GM19043 (cell line): ENCODE measurements around the gene SPAG4.

Experiments used
- ATAC-seq: cut with Tn5 transposase; IDR thresholded peaks from one replicate; pipeline ENCODE4 v1.9.1; 2021; ENCODE audit warnings: low read depth; ENCODE audit not compliant: unreplicated experiment

Gene SPAG4

GRCh38 chr20:35598899-35599775 is 16.5 kb upstream of the SPAG4 start:
- no peak for ATAC-seq

DNA sequence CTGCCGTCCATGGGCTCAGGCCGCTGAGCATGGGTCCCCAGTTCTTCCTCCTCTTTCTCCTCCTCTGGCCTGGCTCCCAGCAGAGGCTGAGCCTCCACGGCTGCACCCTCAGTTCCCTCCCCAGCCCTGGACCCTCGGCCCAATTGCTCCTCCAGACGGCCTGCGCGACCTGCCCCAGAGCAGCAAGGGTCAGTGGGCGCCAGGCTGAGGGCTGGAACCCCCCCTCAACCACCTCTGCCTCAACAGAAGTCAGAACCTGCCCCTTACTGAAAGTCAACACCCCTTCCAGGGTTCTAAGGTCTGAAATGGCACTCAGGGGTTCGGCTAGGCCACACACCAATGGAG is 15.9 kb upstream of the SPAG4 start:
- no peak for ATAC-seq

DNA sequence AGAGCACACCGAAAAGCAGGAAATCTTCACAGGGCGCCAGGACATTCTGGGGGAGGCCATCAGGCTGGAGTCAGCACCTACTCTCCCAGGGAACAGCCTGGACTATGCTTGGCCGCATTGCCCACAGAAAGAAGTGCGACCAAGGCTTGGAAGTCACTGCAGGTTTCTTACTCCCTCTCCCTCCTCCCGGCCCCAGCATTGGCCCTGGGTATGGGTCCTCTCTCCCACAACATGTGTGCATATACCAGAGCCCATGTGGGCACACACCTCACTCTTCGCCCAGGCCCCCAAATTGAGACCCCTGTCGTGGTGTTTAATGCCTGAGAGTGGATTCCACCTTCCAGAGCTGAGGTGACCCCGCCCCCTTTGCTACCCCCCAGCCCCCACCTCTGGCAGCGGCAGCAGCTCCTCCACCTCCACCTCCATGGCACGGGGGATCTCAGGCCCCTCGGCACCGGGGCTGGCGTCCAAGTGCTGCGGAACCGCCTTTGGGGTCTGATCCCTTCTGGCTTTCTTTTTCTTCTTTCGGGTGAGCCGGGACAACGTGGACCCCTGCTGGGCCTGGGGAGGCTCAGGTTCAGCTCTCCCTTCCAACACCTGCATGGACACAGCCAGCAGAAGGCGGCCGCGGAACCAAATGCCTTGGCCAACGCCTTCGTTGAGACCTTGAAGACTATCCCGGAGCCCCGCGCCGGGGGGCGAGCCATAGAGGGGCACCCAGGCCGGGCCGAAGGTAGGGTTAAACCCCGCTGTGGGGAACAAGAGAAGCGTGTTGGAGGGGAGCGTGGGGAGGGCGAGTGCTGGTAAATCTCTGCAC is 15.2 kb upstream of the SPAG4 start:
- ATAC-seq, result no peak

- no peak for ATAC-seq
These were observed 14.3 kb upstream of the SPAG4 start for GRCh38 chr20:35600993-35601973.

DNA sequence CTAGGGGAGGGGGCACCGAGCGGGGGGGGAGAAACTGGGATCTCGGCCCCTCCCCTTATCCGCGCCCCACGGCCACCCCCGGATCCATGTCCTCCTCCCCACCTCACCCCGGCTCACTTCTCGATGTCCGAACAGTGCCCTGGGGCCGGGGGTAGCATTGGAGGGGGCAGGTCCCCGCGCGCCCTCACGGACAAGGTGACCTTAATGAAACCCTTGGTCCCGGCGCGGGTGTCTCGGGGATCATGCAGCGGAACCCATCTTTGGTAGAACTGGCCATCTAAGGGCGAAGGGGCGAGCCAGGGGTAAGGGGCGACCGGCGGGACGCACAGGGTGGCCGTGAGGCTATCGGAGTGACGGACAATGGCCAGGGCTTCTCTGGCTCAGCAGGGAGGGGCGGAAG is 13.6 kb upstream of the SPAG4 start:
- no peak for ATAC-seq

GRCh38 chr20:35602851-35603495 is 12.7 kb upstream of the SPAG4 start:
- ATAC-seq, result no peak

DNA sequence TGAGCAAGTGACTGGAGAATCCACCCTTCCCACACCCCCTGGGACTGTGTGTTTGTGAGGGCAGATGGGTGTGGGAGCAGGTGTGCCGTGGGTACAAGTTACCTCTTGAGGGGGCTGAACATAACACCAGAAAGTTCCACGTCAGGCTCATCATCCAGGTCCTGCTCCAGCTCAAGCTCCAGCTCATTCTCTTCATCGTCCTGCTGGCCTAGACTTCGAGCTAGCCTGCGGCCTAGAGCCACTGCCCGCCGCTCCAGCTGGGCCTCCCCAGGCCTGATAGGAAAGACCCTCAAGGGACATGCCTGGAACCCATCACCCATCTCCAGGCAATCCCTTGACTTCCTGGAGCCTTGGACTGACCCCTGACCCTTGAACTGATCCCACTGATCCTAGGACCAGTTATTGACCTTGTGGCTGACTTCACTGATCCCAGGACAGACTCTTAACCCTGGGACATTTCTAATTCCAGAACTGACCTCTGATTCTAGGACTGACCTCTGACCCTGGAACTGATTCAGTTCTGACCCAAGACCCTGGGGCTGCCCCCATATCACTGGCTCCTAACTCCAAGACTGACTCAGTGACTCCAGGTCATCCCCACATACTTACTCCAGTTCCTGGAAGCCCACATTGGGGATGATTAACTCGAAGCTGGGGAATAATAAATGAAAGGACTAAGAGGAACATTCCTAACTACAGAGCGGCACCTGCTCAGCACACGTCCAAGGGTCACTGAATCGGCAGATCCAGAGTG is 11.8 kb upstream of the SPAG4 start:
- no peak for ATAC-seq

DNA sequence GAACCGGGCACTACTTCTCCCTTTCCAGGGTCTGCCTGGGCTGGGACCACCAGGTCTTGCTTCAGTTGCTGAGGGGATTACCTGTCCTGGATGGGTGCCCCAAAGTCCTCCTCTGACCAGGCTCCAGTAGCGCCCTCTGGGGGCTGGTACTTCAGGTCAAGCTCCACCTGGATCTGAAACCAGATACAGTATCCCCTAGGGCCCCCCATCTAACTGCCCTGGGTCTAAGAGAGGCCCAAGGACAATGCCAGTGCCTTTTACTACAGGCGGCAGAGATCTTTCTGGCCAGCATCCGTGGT is 11.2 kb upstream of the SPAG4 start:
- no peak for ATAC-seq

DNA sequence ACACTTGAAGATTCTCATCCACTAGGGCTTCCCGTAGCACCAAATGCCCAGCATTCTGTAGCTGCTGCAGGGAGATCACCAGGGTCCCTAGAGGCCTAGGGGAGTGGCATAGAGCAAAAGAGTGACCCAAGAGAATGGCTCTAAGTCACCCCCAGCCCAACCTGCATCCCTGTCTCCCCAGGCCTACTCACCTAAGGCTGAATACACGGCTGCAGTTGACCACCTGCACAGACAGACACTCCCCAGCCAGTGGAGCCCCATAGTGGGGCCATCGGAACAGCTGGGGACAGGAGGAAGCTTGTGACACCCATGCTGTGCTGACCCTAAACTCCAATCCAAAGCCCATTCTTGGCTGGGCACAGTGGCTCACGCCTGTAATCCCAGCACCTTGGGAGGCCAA is 9.5 kb upstream of the SPAG4 start:
- ATAC-seq, result no peak

- ATAC-seq, result no peak
These were observed 8.5 kb upstream of the SPAG4 start for GRCh38 chr20:35607003-35607735.

GRCh38 chr20:35610833-35611427 is 4.7 kb upstream of the SPAG4 start:
- ATAC-seq, result no peak

- ATAC-seq, result no peak
These were observed 4.1 kb upstream of the SPAG4 start for GRCh38 chr20:35611482-35611881.

DNA sequence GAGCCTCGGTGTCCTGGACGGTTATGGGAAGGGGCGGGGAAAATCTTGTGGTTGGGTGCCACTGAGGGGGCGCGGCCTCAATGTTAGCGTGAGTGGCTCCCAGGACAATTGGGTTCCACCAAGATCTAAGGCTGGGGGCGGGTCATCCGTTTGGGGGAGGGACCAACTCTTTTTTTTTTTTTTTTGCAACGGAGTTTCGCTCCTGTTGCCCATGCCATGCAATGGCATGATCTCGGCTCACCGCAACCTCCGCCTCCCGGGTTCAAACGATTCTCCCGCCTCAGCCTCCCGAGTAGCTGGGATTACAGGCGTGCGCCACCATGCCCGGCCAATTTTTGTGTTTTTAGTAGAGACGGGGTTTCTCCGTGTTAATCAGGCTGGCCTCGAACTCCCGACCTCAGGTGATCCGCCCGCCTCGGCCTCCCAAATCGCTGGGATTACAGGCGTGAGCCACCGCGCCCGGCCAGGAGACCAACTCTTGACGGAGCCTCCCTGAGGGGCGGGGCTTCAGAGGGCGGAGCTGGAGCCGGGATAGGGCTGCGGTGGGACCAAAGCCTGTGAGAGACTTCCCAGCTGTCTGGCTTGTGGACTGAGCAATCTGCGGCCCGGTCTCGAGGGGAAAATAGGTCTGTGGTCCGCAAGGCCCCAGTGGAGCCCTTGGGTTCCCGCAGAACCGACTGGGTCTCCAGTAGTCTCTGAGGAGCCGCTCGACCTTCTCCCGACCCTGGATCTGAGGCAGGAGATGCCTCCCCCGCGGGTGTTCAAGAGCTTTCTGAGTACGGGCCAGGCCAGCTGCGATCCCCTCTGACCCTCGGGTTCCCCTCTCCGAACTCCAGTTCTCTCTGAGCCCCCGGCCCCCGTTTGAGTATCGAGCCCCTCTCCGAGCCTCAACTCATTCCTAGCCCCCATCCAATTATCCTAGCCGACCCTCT is 1.1 kb downstream of the SPAG4 start:
- no peak for ATAC-seq

- no peak for ATAC-seq
These were observed 2.0 kb downstream of the SPAG4 start for GRCh38 chr20:35617397-35618262.

- no peak for ATAC-seq
These were observed 2.9 kb downstream of the SPAG4 start for GRCh38 chr20:35618263-35619131.
